Measurements from ENCODE around the gene PTRH2.

PTRH2 gene

GRCh38 chr17:59714255-59714654 is 7.0 kb upstream of the PTRH2 start:
- DNase-seq (ENCODE audit: low read depth, low spot score) = no peak
- no peak for TF ChIP-seq CTCF (IDR thresholded peaks at IDR 0.05; ENCODE audit: insufficient read depth, low read length, missing control alignments)
- ChIA-PET POLR2A (interaction anchor here (0.6 kb wide), 1 partner anchor 145 kb away, joined by 3 read pairs; no protein-coding TSS in a partner anchor), CTCF (interaction anchor here (1.6 kb wide), 1 partner anchor 145 kb away, joined by 4 read pairs; no protein-coding TSS in a partner anchor)
- H3K4me3 ChIP-seq (ENCODE audit: low read depth, low read length) = no peak overlapping the region

DNA sequence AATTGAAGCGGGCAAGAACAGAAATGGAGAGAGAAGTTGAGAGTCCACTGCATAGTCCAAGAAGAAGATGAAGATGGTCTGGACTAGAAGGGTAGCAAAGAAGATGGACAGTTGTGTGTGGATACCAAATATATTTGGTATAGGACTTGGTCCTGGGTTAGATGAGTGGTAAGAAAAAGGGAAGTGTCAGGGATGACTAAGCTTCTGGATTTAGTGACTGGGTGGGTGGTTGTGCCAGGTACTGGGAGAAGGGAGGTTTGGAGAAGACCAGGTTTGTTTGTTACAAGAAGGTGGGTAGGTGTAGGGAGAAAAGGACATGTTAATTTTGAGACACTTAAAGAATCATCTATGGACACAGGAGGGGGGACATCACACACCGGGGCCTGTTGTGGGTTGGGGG is 5.6 kb upstream of the PTRH2 start:
- H3K4me3 ChIP-seq (ENCODE audit: low read depth, low read length) = no peak overlapping the region
- CTCF ChIA-PET = interaction anchor here (1.6 kb wide), 1 partner anchor 146 kb away, joined by 6 read pairs; no protein-coding TSS in a partner anchor
- POLR2A ChIA-PET = no interaction called here
- no peak for TF ChIP-seq CTCF (IDR thresholded peaks at IDR 0.05; ENCODE audit: insufficient read depth, low read length, missing control alignments)
- no peak for DNase-seq (ENCODE audit: low read depth, low spot score)

DNA sequence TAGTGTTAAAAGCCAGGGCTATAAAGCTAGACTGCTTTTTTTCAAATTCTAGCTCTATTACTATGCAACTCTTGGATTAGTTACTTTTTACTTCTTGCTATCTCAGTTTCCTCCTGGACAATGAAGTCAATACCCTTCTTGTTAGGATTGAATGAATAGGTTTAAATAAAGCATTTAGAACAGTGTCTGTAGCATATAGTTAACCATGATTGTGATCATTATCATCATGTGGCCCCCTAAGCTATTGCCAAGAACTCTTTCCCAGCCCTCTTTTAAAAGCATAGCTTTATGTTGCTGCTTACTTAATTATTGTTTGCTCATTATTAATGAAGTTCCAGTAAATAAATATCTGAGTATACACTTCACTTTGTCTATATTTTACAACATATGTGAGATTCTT is 4.7 kb upstream of the PTRH2 start:
- no peak for DNase-seq (ENCODE audit: low read depth, low spot score)
- ChIA-PET POLR2A (no interaction called here), CTCF (interaction anchor here (1.2 to 1.6 kb wide), 2 partner anchors 42 to 147 kb away, joined by 3 to 6 read pairs; no protein-coding TSS in a partner anchor)
- H3K4me3 ChIP-seq (ENCODE audit: low read depth, low read length) = no peak overlapping the region
- no peak for TF ChIP-seq CTCF (IDR thresholded peaks at IDR 0.05; ENCODE audit: insufficient read depth, low read length, missing control alignments)

- TF ChIP-seq CTCF (IDR thresholded peaks at IDR 0.05; ENCODE audit: insufficient read depth, low read length, missing control alignments) = no peak
- ChIA-PET CTCF (interaction anchor here (0.6 to 1.5 kb wide), 9 partner anchors 13 to 202 kb away, joined by 3 to 4 read pairs (median 3); no protein-coding TSS in a partner anchor), POLR2A (interaction anchor here (0.5 to 1.6 kb wide), 7 partner anchors 42 to 185 kb away, joined by 3 to 9 read pairs (median 4); partner anchors contain the start of genes CLTC and RPS6KB1)
- H3K4me3 ChIP-seq (ENCODE audit: low read depth, low read length) = peak overlapping the region; percentile 91
- no peak for DNase-seq (ENCODE audit: low read depth, low spot score)
Observed at GRCh38 chr17:59707971-59708430, 771 bp upstream of the PTRH2 start.

GRCh38 chr17:59702304-59702703 is 4.9 kb downstream of the PTRH2 start:
- POLR2A ChIA-PET = interaction anchor here (0.6 kb wide), 1 partner anchor 83 kb away, joined by 3 read pairs; no protein-coding TSS in a partner anchor
- no peak for TF ChIP-seq CTCF (IDR thresholded peaks at IDR 0.05; ENCODE audit: insufficient read depth, low read length, missing control alignments)
- no peak for DNase-seq (ENCODE audit: low read depth, low spot score)
- H3K4me3 ChIP-seq (ENCODE audit: low read depth, low read length) = no peak overlapping the region
- CTCF ChIA-PET = interaction anchor here (2.3 kb wide), 1 partner anchor 157 kb away, joined by 11 read pairs; no protein-coding TSS in a partner anchor

DNA sequence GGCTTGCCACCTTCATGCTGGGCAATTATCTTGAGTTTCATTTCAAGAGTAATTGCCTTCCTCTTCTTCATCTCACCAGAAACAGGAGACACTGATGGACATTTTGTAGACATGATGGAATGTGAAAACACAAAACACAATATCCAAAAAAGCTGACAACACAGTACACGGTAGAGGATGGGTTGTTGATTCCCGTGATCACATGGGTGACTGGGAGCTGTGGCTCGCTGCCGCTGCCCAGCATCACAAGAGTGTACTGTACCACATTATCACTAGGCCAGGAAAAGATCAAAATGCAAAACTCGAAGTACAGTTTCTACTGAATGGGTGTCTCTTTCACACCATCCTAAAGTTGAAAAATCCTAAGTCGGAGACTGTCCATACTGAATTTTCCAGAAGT is 7.4 kb downstream of the PTRH2 start:
- no peak for TF ChIP-seq CTCF (IDR thresholded peaks at IDR 0.05; ENCODE audit: insufficient read depth, low read length, missing control alignments)
- H3K4me3 ChIP-seq (ENCODE audit: low read depth, low read length) = no peak overlapping the region
- ChIA-PET POLR2A (no interaction called here), CTCF (interaction anchor here (0.7 to 0.9 kb wide), 2 partner anchors 159 kb away, joined by 3 to 5 read pairs; no protein-coding TSS in a partner anchor)
- no peak for DNase-seq (ENCODE audit: low read depth, low spot score)
